BJ (cell line): ENCODE results near the gene NOP53. TPM values are rescaled to one million over a fixed set of nuclear protein-coding genes. Genes with fewer than 3 reads are reported as not detected.

Experiments
- CTCF ChIA-PET: fragments of 350-600 bp; formaldehyde crosslinking; extraction: SDS; loops from one replicate; lab custom pipeline; 2021; ENCODE audit warnings: antibody characterized with exemption, inconsistent platforms; lab: Yijun Ruan, JAX
- POLR2A ChIA-PET: fragments of 300-600 bp; sonication (Branson Sonifier 250); formaldehyde crosslinking; extraction: SDS; loops from one replicate; lab custom pipeline; 2021; ENCODE audit warnings: antibody characterized with exemption; lab: Charles Lee
- DNase-seq: peaks from one replicate; pipeline ENCODE4 v3.0.0-alpha.2; 2011; ENCODE audit warnings: low read depth
- H3K27me3 ChIP-seq: 2 replicates; pipeline ENCODE4 v1.6.0; 2011; ENCODE audit warnings: low read length; ENCODE audit not compliant: control insufficient read depth, insufficient read depth
- H3K36me3 ChIP-seq: 2 replicates; pipeline ENCODE4 v1.5.1; 2011; ENCODE audit warnings: low read length; ENCODE audit not compliant: control insufficient read depth, insufficient read depth
- H3K4me3 ChIP-seq: 2 replicates; pipeline ENCODE4 v1.5.1; 2011; ENCODE audit warnings: low read depth, mild to moderate bottlenecking, control low read depth, low read length
- CTCF ChIP-seq: IDR thresholded peaks from 2 replicates; pipeline ENCODE4 v1.5.1; 2011; ENCODE audit warnings: low read depth, mild to moderate bottlenecking, control low read depth, inconsistent platforms, low read length, moderate library complexity; ENCODE audit not compliant: insufficient read depth
- polyA plus RNA-seq: library from polyadenylated mRNA; depleted of rRNA; stranded (reverse); fragments of >200 nt; gene quantifications from 2 replicates; pipeline ENCODE4 v1.2.3, GENCODE V29; 2011

The NOP53 gene
- polyA plus RNA-seq, 1 experiment: 135 TPM

- H3K27me3 ChIP-seq: no peaks in the 10 kb centered on the region
- CTCF ChIA-PET: interaction anchor here (0.6 to 1.1 kb wide), 4 partner anchors 9 to 34 kb away, joined by 3 to 7 read pairs (median 4); no protein-coding TSS in a partner anchor
- POLR2A ChIA-PET: no interaction called here
- no peak for TF ChIP-seq CTCF
- peaks cover 31% of the 10 kb centered on the region for H3K36me3 ChIP-seq
- no peak overlapping the region for H3K4me3 ChIP-seq
- no peak for DNase-seq
Observed at GRCh38 chr19:47757617-47758442, 12.5 kb downstream of the NOP53 start.

- H3K36me3 ChIP-seq: peaks cover 28% of the 10 kb centered on the region
- no peaks in the 10 kb centered on the region for H3K27me3 ChIP-seq
- no peak for DNase-seq
- POLR2A ChIA-PET: no interaction called here
- CTCF ChIA-PET: interaction anchor here (0.6 to 1.1 kb wide), 3 partner anchors 8 to 33 kb away, joined by 3 to 7 read pairs (median 4); no protein-coding TSS in a partner anchor
- H3K4me3 ChIP-seq: no peak overlapping the region
- no peak for TF ChIP-seq CTCF
Observed at GRCh38 chr19:47758443-47758804, 13.1 kb downstream of the NOP53 start.

DNA sequence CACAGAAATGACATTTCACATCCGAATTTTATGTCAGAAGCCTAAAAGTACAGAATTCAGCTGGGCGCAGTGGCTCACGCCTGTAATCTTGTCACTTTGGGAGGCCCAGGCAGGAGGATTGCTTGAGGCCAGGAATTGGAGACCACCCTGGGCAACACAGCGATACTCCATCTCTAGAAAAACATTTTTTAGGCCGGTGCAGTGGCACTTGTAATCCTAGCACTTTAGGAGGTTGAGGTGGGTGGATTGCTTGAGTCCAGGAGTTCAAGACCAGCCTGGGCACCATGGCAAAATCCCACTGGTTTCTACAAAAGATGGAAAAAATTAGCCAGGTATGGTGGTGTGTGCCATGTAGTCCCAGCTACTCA is 15.3 kb downstream of the NOP53 start:
- Histone ChIP-seq H3K36me3 (peaks cover 21% of the 10 kb centered on the region), H3K4me3 (no peak overlapping the region), H3K27me3 (no peaks in the 10 kb centered on the region)
- DNase-seq: no peak
- CTCF ChIA-PET: no interaction called here
- POLR2A ChIA-PET: interaction anchor here (0.6 kb wide), 1 partner anchor 1233 kb away, joined by 3 read pairs; the partner anchor contains the start of gene RUVBL2
- TF ChIP-seq CTCF: no peak

GRCh38 chr19:47761566-47761965 is 16.2 kb downstream of the NOP53 start:
- POLR2A ChIA-PET: no interaction called here
- DNase-seq: no peak
- no peak overlapping the region for H3K4me3 ChIP-seq
- no peak for TF ChIP-seq CTCF
- H3K27me3 ChIP-seq: no peaks in the 10 kb centered on the region
- H3K36me3 ChIP-seq: peaks cover 12% of the 10 kb centered on the region
- CTCF ChIA-PET: no interaction called here

DNA sequence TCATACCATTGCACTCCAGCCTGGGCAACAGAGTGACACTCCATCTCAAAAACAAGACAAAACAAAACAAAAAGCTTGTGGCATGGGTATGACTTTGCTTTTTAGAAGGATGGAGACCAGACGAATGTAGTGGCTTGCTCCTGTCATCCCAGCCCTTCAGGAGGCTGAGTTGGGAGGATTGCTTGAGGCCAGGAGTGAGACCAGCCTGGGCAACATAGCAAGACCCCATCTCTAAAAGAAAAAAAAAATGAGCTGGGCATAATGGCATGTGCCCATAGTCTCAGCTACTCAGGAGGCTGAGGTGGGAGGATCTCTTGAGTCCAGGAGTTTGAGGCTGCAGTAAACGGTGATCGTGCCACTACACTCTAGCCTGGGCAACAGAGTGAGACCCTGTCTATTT is 16.8 kb downstream of the NOP53 start:
- no peak for TF ChIP-seq CTCF
- no peak for DNase-seq
- Histone ChIP-seq H3K36me3 (peaks cover 6% of the 10 kb centered on the region), H3K4me3 (no peak overlapping the region), H3K27me3 (no peaks in the 10 kb centered on the region)
- ChIA-PET CTCF (interaction anchor here (0.6 kb wide), 1 partner anchor 37 kb away, joined by 3 read pairs; no protein-coding TSS in a partner anchor), POLR2A (no interaction called here)
